K562 (cell line): ENCODE data around the gene MEAK7. TPM values are rescaled to one million over a fixed set of nuclear protein-coding genes. Genes with fewer than 3 reads are reported as not detected.
A peak's percentile ranks its signal among the peaks of the same experiment; 100 is the strongest.

Experiments
- CBFA2T2 ChIP-seq: fragments of 450-650 bp; conservative IDR thresholded peaks from 2 replicates; pipeline ENCODE4 v1.6.1; 2017; ENCODE audit warnings: mild to moderate bottlenecking
- DPF2 ChIP-seq: fragments of 450-650 bp; IDR thresholded peaks from 2 replicates; pipeline ENCODE4 v1.6.1; 2016
- FOXK2 ChIP-seq, 2 experiments: fragments of 450-650 bp; IDR thresholded peaks in 1 of 2; conservative IDR thresholded peaks in 1 of 2; 2 replicates each; pipeline ENCODE4 v1.6.1; 2016; ENCODE audit warnings: low read depth in 2 of 2, mild to moderate bottlenecking in 1 of 2
- KDM4B ChIP-seq, 2 experiments: fragments of 450-650 bp in 1 of 2; sonication (generic) in 1 of 2; IDR thresholded peaks; 2 replicates each; pipeline ENCODE4 v1.6.1; 2016 to 2017; ENCODE audit warnings: borderline replicate concordance in 2 of 2, antibody characterized with exemption in 1 of 2, low read depth in 1 of 2, mild to moderate bottlenecking in 1 of 2
- L3MBTL2 ChIP-seq: fragments of 450-650 bp; IDR thresholded peaks from 2 replicates; pipeline ENCODE4 v1.6.1; 2016; ENCODE audit warnings: mild to moderate bottlenecking, moderate library complexity
- NCOR1 ChIP-seq: fragments of 450-650 bp; IDR thresholded peaks from 2 replicates; pipeline ENCODE4 v1.6.1; 2016; ENCODE audit warnings: mild to moderate bottlenecking, moderate library complexity
- NELFE ChIP-seq: IDR thresholded peaks from 2 replicates; pipeline ENCODE4 v1.6.1; 2011; ENCODE audit warnings: mild to moderate bottlenecking; ENCODE audit not compliant: insufficient read depth, insufficient read length
- NR1H2 ChIP-seq: sonication (generic); formaldehyde crosslinking; IDR thresholded peaks from 2 replicates; pipeline ENCODE4 v1.4.0; 2020; ENCODE audit warnings: mild to moderate bottlenecking, missing genetic modification reagents
- PCBP1 ChIP-seq: fragments of 200-400 bp; formaldehyde crosslinking; IDR thresholded peaks from 2 replicates; pipeline ENCODE4 v1.6.1; 2018; ENCODE audit warnings: mild to moderate bottlenecking, low read depth, low read length; ENCODE audit not compliant: poor library complexity, severe bottlenecking
- RAD51 ChIP-seq: fragments of 450-650 bp; IDR thresholded peaks from 2 replicates; pipeline ENCODE4 v1.7.1; 2016; ENCODE audit warnings: low read depth, mild to moderate bottlenecking, borderline replicate concordance
- RNF2 ChIP-seq: sonication (generic); IDR thresholded peaks from 2 replicates; pipeline ENCODE4 v1.6.1; 2016
- SMARCC2 ChIP-seq: fragments of 450-650 bp; IDR thresholded peaks from 2 replicates; pipeline ENCODE4 v1.6.1; 2017; ENCODE audit warnings: antibody characterized with exemption, moderate library complexity, mild to moderate bottlenecking, low read depth
- STAT5A ChIP-seq: IDR thresholded peaks from 2 replicates; pipeline ENCODE4 v1.6.1; 2012; ENCODE audit warnings: low read length, inconsistent platforms, borderline replicate concordance
- TEAD4 ChIP-seq, 2 experiments: sonication (generic) in 1 of 2; formaldehyde crosslinking in 1 of 2; IDR thresholded peaks; 2 replicates each; pipeline versions ENCODE4 v1.6.1 to v1.8.0; 2012 to 2022; ENCODE audit warnings: borderline replicate concordance in 1 of 2, inconsistent platforms in 1 of 2, low read length in 1 of 2, mild to moderate bottlenecking in 1 of 2, missing genetic modification reagents in 1 of 2
- ZNF347 ChIP-seq: fragments of 450-650 bp; formaldehyde crosslinking; IDR thresholded peaks from 2 replicates; pipeline ENCODE4 v1.4.0; 2020; ENCODE audit warnings: low read depth, mild to moderate bottlenecking, moderate library complexity
- polyA plus RNA-seq, 8 experiments: library from polyadenylated mRNA; depleted of rRNA in 4 of 8; stranded (reverse) in 5 of 8; unstranded in 3 of 8; fragments of >200 nt; fragmentation: Nextera tagmentation in 2 of 8; fragmentation: Illumina TruSeq in 1 of 8; extraction: Ambion mirVana in 2 of 8; extraction: Trizol in 1 of 8; gene quantifications; 2 replicates each; pipeline versions ENCODE4 v1.2.1 to v1.2.3, GENCODE V29; 2011 to 2014; ENCODE audit warnings: inconsistent platforms in 1 of 8, missing spikeins in 1 of 8
- total RNA-seq, 7 experiments: library from RNA; depleted of rRNA in 6 of 7; stranded (reverse); fragments of >200 nt in 6 of 7; fragmentation: Illumina TruSeq in 2 of 7; extraction: Trizol in 2 of 7; gene quantifications; 2 replicates each; pipeline versions ENCODE4 v1.2.1 to v1.2.3, GENCODE V29; 2011 to 2021; ENCODE audit warnings: low replicate concordance in 1 of 7
- TF ChIP-seq, protein P1 (sequence below): fragments of 200-400 bp; formaldehyde crosslinking; IDR thresholded peaks from 2 replicates; pipeline ENCODE4 v1.6.1; 2017; ENCODE audit warnings: mild to moderate bottlenecking, low read depth, low read length, moderate library complexity
- TF ChIP-seq, protein P2 (sequence below), 3 experiments: fragments of 200-800 bp in 1 of 3; sonication (Bioruptor generic) in 1 of 3; sonication (generic) in 1 of 3; formaldehyde crosslinking in 1 of 3; IDR thresholded peaks; 2 replicates each; pipeline versions ENCODE4 v1.6.1 to v1.8.0; 2016 to 2022; ENCODE audit warnings: mild to moderate bottlenecking in 2 of 3, missing compliant biosample characterization in 2 of 3, missing genetic modification characterization in 2 of 3, missing genetic modification reagents in 1 of 3
- TF ChIP-seq, protein P3 (sequence below): fragments of 450-650 bp; IDR thresholded peaks from 2 replicates; pipeline ENCODE4 v1.6.1; 2017; ENCODE audit warnings: antibody characterized with exemption
- TF ChIP-seq, protein P4 (sequence below): fragments of 150-350 bp; IDR thresholded peaks from 2 replicates; pipeline ENCODE4 v1.6.1; 2014; ENCODE audit warnings: low read depth, mild to moderate bottlenecking, low read length, borderline replicate concordance

The MEAK7 gene
- total and polyA plus RNA-seq, 9 of the 15 experiments (the other 6 are each of a cell fraction or from before 2014, with no cell fraction given) = 1.4 to 14.5 (median 6.3) TPM

DNA sequence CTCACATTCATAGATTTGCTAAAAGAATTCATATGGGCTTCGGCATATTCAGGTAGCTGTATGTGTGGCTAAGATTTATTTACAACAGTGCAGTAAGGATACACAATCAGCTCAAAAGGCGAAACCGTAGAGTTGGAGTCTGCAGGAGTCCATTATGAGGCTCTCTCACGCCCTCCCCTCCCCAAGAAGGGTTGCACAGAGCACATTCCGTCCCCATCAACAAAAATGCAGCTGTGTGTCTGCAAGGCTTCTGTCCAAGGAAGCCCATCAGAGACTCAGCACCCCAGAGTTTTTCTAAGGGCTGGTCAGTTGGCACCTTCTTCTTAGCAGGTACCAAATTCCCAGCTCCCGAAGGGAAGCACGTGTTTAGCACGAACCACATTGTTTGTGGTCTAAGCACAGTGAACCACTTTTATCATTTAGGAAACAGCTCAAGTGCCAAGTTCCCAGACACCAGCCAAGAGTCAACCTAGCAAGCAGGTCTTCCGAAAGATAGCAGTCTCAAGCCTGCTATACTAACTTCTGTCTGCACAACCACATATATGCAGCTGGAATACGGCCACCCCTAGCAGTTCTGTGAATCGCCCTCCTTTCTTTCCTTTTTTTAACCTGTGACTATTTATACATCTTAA lies 28.5 kb upstream of the MEAK7 start (continued):
- TF ChIP-seq KDM4B (IDR thresholded peaks at IDR 0.05; ENCODE audit: borderline replicate concordance in 2 of 2, low read depth in 1 of 2) = no peak
- TF ChIP-seq NELFE = no peak
- peak; percentile 81 for TF ChIP-seq L3MBTL2
- TF ChIP-seq ZNF347 (CRISPR knock-in tag) = no peak
- TF ChIP-seq, protein P1, sequence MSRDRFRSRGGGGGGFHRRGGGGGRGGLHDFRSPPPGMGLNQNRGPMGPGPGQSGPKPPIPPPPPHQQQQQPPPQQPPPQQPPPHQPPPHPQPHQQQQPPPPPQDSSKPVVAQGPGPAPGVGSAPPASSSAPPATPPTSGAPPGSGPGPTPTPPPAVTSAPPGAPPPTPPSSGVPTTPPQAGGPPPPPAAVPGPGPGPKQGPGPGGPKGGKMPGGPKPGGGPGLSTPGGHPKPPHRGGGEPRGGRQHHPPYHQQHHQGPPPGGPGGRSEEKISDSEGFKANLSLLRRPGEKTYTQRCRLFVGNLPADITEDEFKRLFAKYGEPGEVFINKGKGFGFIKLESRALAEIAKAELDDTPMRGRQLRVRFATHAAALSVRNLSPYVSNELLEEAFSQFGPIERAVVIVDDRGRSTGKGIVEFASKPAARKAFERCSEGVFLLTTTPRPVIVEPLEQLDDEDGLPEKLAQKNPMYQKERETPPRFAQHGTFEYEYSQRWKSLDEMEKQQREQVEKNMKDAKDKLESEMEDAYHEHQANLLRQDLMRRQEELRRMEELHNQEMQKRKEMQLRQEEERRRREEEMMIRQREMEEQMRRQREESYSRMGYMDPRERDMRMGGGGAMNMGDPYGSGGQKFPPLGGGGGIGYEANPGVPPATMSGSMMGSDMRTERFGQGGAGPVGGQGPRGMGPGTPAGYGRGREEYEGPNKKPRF = no peak
- peak; percentile 28; the same call in 1 of the 2 replicates for TF ChIP-seq RNF2
- TF ChIP-seq, protein P2, sequence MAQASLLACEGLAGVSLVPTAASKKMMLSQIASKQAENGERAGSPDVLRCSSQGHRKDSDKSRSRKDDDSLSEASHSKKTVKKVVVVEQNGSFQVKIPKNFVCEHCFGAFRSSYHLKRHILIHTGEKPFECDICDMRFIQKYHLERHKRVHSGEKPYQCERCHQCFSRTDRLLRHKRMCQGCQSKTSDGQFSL (CRISPR knock-in tag; IDR thresholded peaks at IDR 0.05) = no peak
- TF ChIP-seq, protein P2 (tag; IDR thresholded peaks at IDR 0.05) = no peak
- TF ChIP-seq DPF2 = peak; percentile 22; the same call in 1 of the 2 replicates
- no peak for TF ChIP-seq STAT5A
- no peak for TF ChIP-seq NR1H2 (CRISPR knock-in tag)
- TF ChIP-seq, protein P3, sequence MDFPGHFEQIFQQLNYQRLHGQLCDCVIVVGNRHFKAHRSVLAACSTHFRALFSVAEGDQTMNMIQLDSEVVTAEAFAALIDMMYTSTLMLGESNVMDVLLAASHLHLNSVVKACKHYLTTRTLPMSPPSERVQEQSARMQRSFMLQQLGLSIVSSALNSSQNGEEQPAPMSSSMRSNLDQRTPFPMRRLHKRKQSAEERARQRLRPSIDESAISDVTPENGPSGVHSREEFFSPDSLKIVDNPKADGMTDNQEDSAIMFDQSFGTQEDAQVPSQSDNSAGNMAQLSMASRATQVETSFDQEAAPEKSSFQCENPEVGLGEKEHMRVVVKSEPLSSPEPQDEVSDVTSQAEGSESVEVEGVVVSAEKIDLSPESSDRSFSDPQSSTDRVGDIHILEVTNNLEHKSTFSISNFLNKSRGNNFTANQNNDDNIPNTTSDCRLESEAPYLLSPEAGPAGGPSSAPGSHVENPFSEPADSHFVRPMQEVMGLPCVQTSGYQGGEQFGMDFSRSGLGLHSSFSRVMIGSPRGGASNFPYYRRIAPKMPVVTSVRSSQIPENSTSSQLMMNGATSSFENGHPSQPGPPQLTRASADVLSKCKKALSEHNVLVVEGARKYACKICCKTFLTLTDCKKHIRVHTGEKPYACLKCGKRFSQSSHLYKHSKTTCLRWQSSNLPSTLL = no peak
- no peak for TF ChIP-seq SMARCC2
- TF ChIP-seq TEAD4 (IDR thresholded peaks at IDR 0.05; ENCODE audit: low read length) = peak; percentile 34; the same call in 1 of the 2 replicates
- no peak for TF ChIP-seq TEAD4 (CRISPR knock-in tag; IDR thresholded peaks at IDR 0.05; ENCODE audit: borderline replicate concordance)
- TF ChIP-seq PCBP1 = no peak
- TF ChIP-seq FOXK2 (conservative IDR thresholded peaks at IDR 0.05 in 1 of 2, IDR thresholded peaks at IDR 0.05 in 1 of 2; ENCODE audit: low read depth in 2 of 2) = peak in 1 of 2 experiments; percentile 72; a peak in 2 of 4 replicates
- 0 out of 2 replicates have a peak, but pooled peaks have one; percentile 19 for TF ChIP-seq CBFA2T2
- TF ChIP-seq, protein P4, sequence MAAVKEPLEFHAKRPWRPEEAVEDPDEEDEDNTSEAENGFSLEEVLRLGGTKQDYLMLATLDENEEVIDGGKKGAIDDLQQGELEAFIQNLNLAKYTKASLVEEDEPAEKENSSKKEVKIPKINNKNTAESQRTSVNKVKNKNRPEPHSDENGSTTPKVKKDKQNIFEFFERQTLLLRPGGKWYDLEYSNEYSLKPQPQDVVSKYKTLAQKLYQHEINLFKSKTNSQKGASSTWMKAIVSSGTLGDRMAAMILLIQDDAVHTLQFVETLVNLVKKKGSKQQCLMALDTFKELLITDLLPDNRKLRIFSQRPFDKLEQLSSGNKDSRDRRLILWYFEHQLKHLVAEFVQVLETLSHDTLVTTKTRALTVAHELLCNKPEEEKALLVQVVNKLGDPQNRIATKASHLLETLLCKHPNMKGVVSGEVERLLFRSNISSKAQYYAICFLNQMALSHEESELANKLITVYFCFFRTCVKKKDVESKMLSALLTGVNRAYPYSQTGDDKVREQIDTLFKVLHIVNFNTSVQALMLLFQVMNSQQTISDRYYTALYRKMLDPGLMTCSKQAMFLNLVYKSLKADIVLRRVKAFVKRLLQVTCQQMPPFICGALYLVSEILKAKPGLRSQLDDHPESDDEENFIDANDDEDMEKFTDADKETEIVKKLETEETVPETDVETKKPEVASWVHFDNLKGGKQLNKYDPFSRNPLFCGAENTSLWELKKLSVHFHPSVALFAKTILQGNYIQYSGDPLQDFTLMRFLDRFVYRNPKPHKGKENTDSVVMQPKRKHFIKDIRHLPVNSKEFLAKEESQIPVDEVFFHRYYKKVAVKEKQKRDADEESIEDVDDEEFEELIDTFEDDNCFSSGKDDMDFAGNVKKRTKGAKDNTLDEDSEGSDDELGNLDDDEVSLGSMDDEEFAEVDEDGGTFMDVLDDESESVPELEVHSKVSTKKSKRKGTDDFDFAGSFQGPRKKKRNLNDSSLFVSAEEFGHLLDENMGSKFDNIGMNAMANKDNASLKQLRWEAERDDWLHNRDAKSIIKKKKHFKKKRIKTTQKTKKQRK = no peak
- peak; percentile 31; the same call in 1 of the 2 replicates for TF ChIP-seq NCOR1
- no peak for TF ChIP-seq RAD51
